Neuron (in vitro differentiated cells): ENCODE data around the gene MX2.
"Not testable (repeated sequence)": the region's sequence is repeated elsewhere in the genome, so short reads cannot be mapped to it uniquely, and the experiment has no call there.

Source experiments
- H2AFZ ChIP-seq: one replicate; pipeline ENCODE4 v1.6.1; 2013; ENCODE audit warnings: low read depth, mild to moderate bottlenecking, inconsistent platforms, low read length, moderate library complexity
- H3K27me3 ChIP-seq: one replicate; pipeline ENCODE4 v1.6.1; 2013; ENCODE audit warnings: low read length; ENCODE audit not compliant: insufficient read depth
- H3K36me3 ChIP-seq: one replicate; pipeline ENCODE4 v1.6.1; 2013; ENCODE audit warnings: low read length; ENCODE audit not compliant: insufficient read depth
- H3K4me1 ChIP-seq: one replicate; pipeline ENCODE4 v1.6.1; 2013; ENCODE audit warnings: low read length; ENCODE audit not compliant: insufficient read depth
- H3K4me3 ChIP-seq: 2 replicates; pipeline ENCODE4 v1.5.1; 2013; ENCODE audit warnings: mild to moderate bottlenecking, low read length, moderate library complexity
- H3K9me3 ChIP-seq: one replicate; pipeline ENCODE4 v1.6.1; 2013; ENCODE audit warnings: low read length

Gene MX2

GRCh38 chr21:41348434-41348833 lies 13.4 kb upstream of the MX2 start:
- Histone ChIP-seq H3K4me1 (no peaks in the 10 kb centered on the region), H3K9me3 (no peaks in the 10 kb centered on the region), H3K27me3 (no peaks in the 10 kb centered on the region), H3K36me3 (no peaks in the 10 kb centered on the region), H3K4me3 (no peak overlapping the region), H2AFZ (no peak overlapping the region)

- Histone ChIP-seq H3K9me3 (no peaks in the 10 kb centered on the region), H3K4me3 (no peak overlapping the region), H2AFZ (no peak overlapping the region), H3K27me3 (no peaks in the 10 kb centered on the region), H3K4me1 (no peaks in the 10 kb centered on the region), H3K36me3 (no peaks in the 10 kb centered on the region)
Observed at GRCh38 chr21:41349126-41349525, 12.7 kb upstream of the MX2 start.

GRCh38 chr21:41349619-41350390 lies 12.0 kb upstream of the MX2 start:
- no peaks in the 10 kb centered on the region for H3K27me3 ChIP-seq
- no peaks in the 10 kb centered on the region for H3K36me3 ChIP-seq
- H2AFZ ChIP-seq = no peak overlapping the region
- H3K9me3 ChIP-seq = no peaks in the 10 kb centered on the region
- H3K4me1 ChIP-seq = no peaks in the 10 kb centered on the region
- no peak overlapping the region for H3K4me3 ChIP-seq

- Histone ChIP-seq H3K9me3 (no peaks in the 10 kb centered on the region), H3K4me1 (no peaks in the 10 kb centered on the region), H3K27me3 (no peaks in the 10 kb centered on the region), H3K4me3 (no peak overlapping the region), H2AFZ (no peak overlapping the region), H3K36me3 (no peaks in the 10 kb centered on the region)
Observed at GRCh38 chr21:41350436-41351155, 11.2 kb upstream of the MX2 start.

- no peaks in the 10 kb centered on the region for H3K36me3 ChIP-seq
- H3K9me3 ChIP-seq = no peaks in the 10 kb centered on the region
- H3K27me3 ChIP-seq = peaks cover 2% of the 10 kb centered on the region
- H3K4me3 ChIP-seq = no peak overlapping the region
- H3K4me1 ChIP-seq = no peaks in the 10 kb centered on the region
- no peak overlapping the region for H2AFZ ChIP-seq
Observed at GRCh38 chr21:41357546-41357945, 4.3 kb upstream of the MX2 start.

GRCh38 chr21:41358193-41359166 lies 3.3 kb upstream of the MX2 start:
- H3K27me3 ChIP-seq = peaks cover 2% of the 10 kb centered on the region
- H3K4me3 ChIP-seq = no peak overlapping the region
- no peaks in the 10 kb centered on the region for H3K36me3 ChIP-seq
- H3K9me3 ChIP-seq = no peaks in the 10 kb centered on the region
- no peaks in the 10 kb centered on the region for H3K4me1 ChIP-seq
- H2AFZ ChIP-seq = no peak overlapping the region

- no peak overlapping the region for H3K4me3 ChIP-seq
- peaks cover 2% of the 10 kb centered on the region for H3K27me3 ChIP-seq
- no peak overlapping the region for H2AFZ ChIP-seq
- no peaks in the 10 kb centered on the region for H3K9me3 ChIP-seq
- H3K4me1 ChIP-seq = no peaks in the 10 kb centered on the region
- H3K36me3 ChIP-seq = no peaks in the 10 kb centered on the region
Observed at GRCh38 chr21:41359286-41359685, 2.5 kb upstream of the MX2 start.

GRCh38 chr21:41359754-41360071 lies 2.1 kb upstream of the MX2 start:
- H3K27me3 ChIP-seq, H3K4me3 ChIP-seq, H2AFZ ChIP-seq, H3K36me3 ChIP-seq, H3K4me1 ChIP-seq, H3K9me3 ChIP-seq: not testable (repeated sequence)

GRCh38 chr21:41360072-41360821 lies 1.6 kb upstream of the MX2 start:
- no peak overlapping the region for H2AFZ ChIP-seq
- H3K4me3 ChIP-seq = no peak overlapping the region
- H3K9me3 ChIP-seq = no peaks in the 10 kb centered on the region
- H3K27me3 ChIP-seq = peaks cover 2% of the 10 kb centered on the region
- no peaks in the 10 kb centered on the region for H3K4me1 ChIP-seq
- H3K36me3 ChIP-seq = no peaks in the 10 kb centered on the region

GRCh38 chr21:41361053-41361785 lies 608 bp upstream of the MX2 start:
- Histone ChIP-seq H3K4me1 (no peaks in the 10 kb centered on the region), H3K4me3 (no peak overlapping the region), H2AFZ (no peak overlapping the region), H3K36me3 (no peaks in the 10 kb centered on the region), H3K27me3 (peaks cover 2% of the 10 kb centered on the region), H3K9me3 (no peaks in the 10 kb centered on the region)

GRCh38 chr21:41362605-41363369 lies 960 bp downstream of the MX2 start:
- H3K4me1 ChIP-seq = no peaks in the 10 kb centered on the region
- H3K27me3 ChIP-seq = peaks cover under 1% of the 10 kb centered on the region
- H2AFZ ChIP-seq = no peak overlapping the region
- no peaks in the 10 kb centered on the region for H3K9me3 ChIP-seq
- H3K36me3 ChIP-seq = no peaks in the 10 kb centered on the region
- no peak overlapping the region for H3K4me3 ChIP-seq
